DND-41 (cell line): ENCODE results near the gene SMU1.

Experiments
- ATAC-seq: fragments of 200-7000 bp; cut with Tn5 transposase; 3 replicates; pipeline ENCODE4 v1.9.1; 2021; ENCODE audit warnings: low read depth; ENCODE audit not compliant: insufficient read depth
- DNase-seq: peaks from one replicate; pipeline ENCODE4 v3.0.0-alpha.2; 2020
- H2AFZ ChIP-seq: 2 replicates; pipeline ENCODE4 v1.6.0; 2012; ENCODE audit warnings: low read depth, low read length
- H3K27ac ChIP-seq: 2 replicates; pipeline ENCODE4 v1.5.1; 2012; ENCODE audit warnings: low read length, inconsistent platforms
- H3K27me3 ChIP-seq: fragments of 200-600 bp; sonication (generic); 2 replicates; pipeline ENCODE4 v1.6.0; 2012; ENCODE audit warnings: low read length, mild to moderate bottlenecking, inconsistent platforms; ENCODE audit not compliant: insufficient read depth, poor library complexity
- H3K36me3 ChIP-seq: 2 replicates; pipeline ENCODE4 v1.5.1; 2012; ENCODE audit warnings: low read length, inconsistent platforms; ENCODE audit not compliant: insufficient read depth
- H3K4me1 ChIP-seq: 2 replicates; pipeline ENCODE4 v1.5.1; 2012; ENCODE audit warnings: mild to moderate bottlenecking, low read length; ENCODE audit not compliant: insufficient read depth
- H3K4me2 ChIP-seq: 2 replicates; pipeline ENCODE4 v1.6.0; 2012; ENCODE audit warnings: mild to moderate bottlenecking, moderate library complexity, low read length, inconsistent platforms; ENCODE audit not compliant: insufficient read depth
- H3K4me3 ChIP-seq, 2 experiments: fragments of 200-600 bp in 1 of 2; shearing (Covaris generic) in 1 of 2; 2 replicates each; pipeline ENCODE4 v1.5.1; 2012 to 2016; ENCODE audit warnings: inconsistent platforms in 2 of 2, low read length in 2 of 2, mild to moderate bottlenecking in 2 of 2, low read depth in 1 of 2, moderate library complexity in 1 of 2
- H3K79me2 ChIP-seq: 2 replicates; pipeline ENCODE4 v1.6.0; 2012; ENCODE audit warnings: low read length, inconsistent platforms; ENCODE audit not compliant: insufficient read depth
- H3K9ac ChIP-seq: 2 replicates; pipeline ENCODE4 v1.6.0; 2012; ENCODE audit warnings: low read depth, mild to moderate bottlenecking, inconsistent platforms, low read length, moderate library complexity
- H3K9me3 ChIP-seq: 2 replicates; pipeline ENCODE4 v1.5.1; 2012; ENCODE audit warnings: low read length, moderate library complexity, mild to moderate bottlenecking, inconsistent platforms; ENCODE audit not compliant: insufficient read depth, severe bottlenecking
- H4K20me1 ChIP-seq: 2 replicates; pipeline ENCODE4 v1.6.0; 2012; ENCODE audit warnings: low read length; ENCODE audit not compliant: insufficient read depth
- CTCF ChIP-seq: IDR thresholded peaks from 2 replicates; pipeline ENCODE4 v1.5.1; 2012; ENCODE audit warnings: borderline replicate concordance, low read length, moderate library complexity, mild to moderate bottlenecking; ENCODE audit not compliant: poor library complexity, severe bottlenecking; ENCODE audit errors: extremely low read depth
- EZH2 ChIP-seq: IDR thresholded peaks from 3 replicates; pipeline ENCODE4 v1.6.1; 2012; ENCODE audit warnings: borderline replicate concordance, low read depth, mild to moderate bottlenecking, moderate library complexity, low read length, inconsistent platforms; ENCODE audit not compliant: severe bottlenecking

Gene SMU1

GRCh38 chr9:33113799-33114547, 37.5 kb upstream of the SMU1 start:
- no peak overlapping the region for H3K27ac ChIP-seq
- H4K20me1 ChIP-seq, result no peaks in the 10 kb centered on the region
- ATAC-seq (no peak), DNase-seq (no peak)
- no peak overlapping the region for H3K4me3 ChIP-seq
- no peaks in the 10 kb centered on the region for H3K79me2 ChIP-seq
- H3K27me3 ChIP-seq, result no peaks in the 10 kb centered on the region
- no peak overlapping the region for H3K4me2 ChIP-seq
- no peak overlapping the region for H2AFZ ChIP-seq
- no peak overlapping the region for H3K9ac ChIP-seq
- no peak for TF ChIP-seq CTCF
- no peak for TF ChIP-seq EZH2
- no peaks in the 10 kb centered on the region for H3K9me3 ChIP-seq
- no peaks in the 10 kb centered on the region for H3K4me1 ChIP-seq
- H3K36me3 ChIP-seq, result peaks cover 10% of the 10 kb centered on the region

- H3K4me3 ChIP-seq, result no peak overlapping the region
- no peak for TF ChIP-seq CTCF
- TF ChIP-seq EZH2, result no peak
- DNase-seq, result no peak
- H3K27ac ChIP-seq, result no peak overlapping the region
- no peaks in the 10 kb centered on the region for H4K20me1 ChIP-seq
- ATAC-seq, result no peak
- H2AFZ ChIP-seq, result no peak overlapping the region
- H3K9ac ChIP-seq, result no peak overlapping the region
- H3K4me1 ChIP-seq, result no peaks in the 10 kb centered on the region
- H3K4me2 ChIP-seq, result no peak overlapping the region
- no peaks in the 10 kb centered on the region for H3K27me3 ChIP-seq
- H3K36me3 ChIP-seq, result peaks cover 10% of the 10 kb centered on the region
- no peaks in the 10 kb centered on the region for H3K79me2 ChIP-seq
- no peaks in the 10 kb centered on the region for H3K9me3 ChIP-seq
Measured at GRCh38 chr9:33112094-33112493, 35.6 kb upstream of the SMU1 start.

GRCh38 chr9:33111631-33112030, 35.2 kb upstream of the SMU1 start:
- H3K79me2 ChIP-seq, result no peaks in the 10 kb centered on the region
- DNase-seq (no peak), ATAC-seq (no peak)
- H3K4me1 ChIP-seq, result no peaks in the 10 kb centered on the region
- no peaks in the 10 kb centered on the region for H4K20me1 ChIP-seq
- TF ChIP-seq CTCF, result no peak
- no peak for TF ChIP-seq EZH2
- no peak overlapping the region for H2AFZ ChIP-seq
- no peaks in the 10 kb centered on the region for H3K27me3 ChIP-seq
- H3K9ac ChIP-seq, result no peak overlapping the region
- H3K4me3 ChIP-seq, result no peak overlapping the region
- H3K9me3 ChIP-seq, result no peaks in the 10 kb centered on the region
- no peak overlapping the region for H3K27ac ChIP-seq
- no peak overlapping the region for H3K4me2 ChIP-seq
- peaks cover 10% of the 10 kb centered on the region for H3K36me3 ChIP-seq
